ENCODE data around the gene AKR1C4. TPM values are rescaled to one million over a fixed set of nuclear protein-coding genes. Genes with fewer than 3 reads are reported as not detected.

Gene AKR1C4
- total RNA-seq, 1 experiment from 2014 or later = not detected

DNA sequence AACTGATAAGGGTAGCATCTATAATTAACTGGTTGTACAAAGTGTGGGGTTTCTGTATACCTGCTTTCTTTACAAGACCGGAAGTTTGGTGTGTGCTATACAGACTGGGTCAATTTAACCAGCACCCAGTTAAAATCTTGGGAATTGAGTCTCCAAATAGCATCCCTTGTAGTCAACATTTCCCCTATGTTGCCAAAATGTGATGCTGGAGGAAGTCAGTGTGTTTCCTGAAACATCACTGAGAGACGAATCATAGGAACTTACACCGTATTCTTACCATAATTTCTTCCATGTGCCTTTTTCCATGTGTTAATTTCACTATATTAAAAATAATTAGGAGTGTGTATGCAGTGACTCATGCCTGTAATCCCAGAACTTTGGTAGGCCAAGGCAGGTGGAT is 1.7 kb downstream of the AKR1C4 start:
- Histone ChIP-seq H3K9ac (ENCODE audit: extremely low read depth, insufficient read length, low read length) (no peak overlapping the region), H3K79me2 (ENCODE audit: insufficient read depth, low read length) (no peaks in the 10 kb centered on the region), H3K4ac (ENCODE audit: low read depth, low read length) (no peak overlapping the region), H2BK120ac (ENCODE audit: low read depth, low read length, poor library complexity, severe bottlenecking) (no peak overlapping the region), H3K79me1 (ENCODE audit: insufficient read depth, low read depth, low read length, poor library complexity, severe bottlenecking) (no peaks in the 10 kb centered on the region), H3K56ac (ENCODE audit: insufficient read length, low read depth, low read length) (no peak overlapping the region), H3T11ph (ENCODE audit: low read length) (no peak overlapping the region), H3K27ac (ENCODE audit: insufficient read length, low read depth, low read length) (no peak overlapping the region), H2BK20ac (ENCODE audit: low read depth, low read length, poor library complexity, severe bottlenecking) (no peak overlapping the region), H3K23me2 (ENCODE audit: insufficient read length, low read depth, low read length, poor library complexity, severe bottlenecking) (no peaks in the 10 kb centered on the region), H2BK12ac (ENCODE audit: insufficient read length, low read depth, low read length) (no peak overlapping the region), H2AFZ (ENCODE audit: low read length) (no peak overlapping the region), H2AK5ac (ENCODE audit: insufficient read length, low read length) (no peak overlapping the region), H3K9me3 (ENCODE audit: control insufficient read depth, low read depth, low read length) (no peaks in the 10 kb centered on the region), H4K20me1 (ENCODE audit: control insufficient read depth, insufficient read depth, insufficient read length) (no peaks in the 10 kb centered on the region), H3K18ac (ENCODE audit: insufficient read length, low read depth, low read length) (no peak overlapping the region), H3K23ac (ENCODE audit: insufficient read length, low read depth, low read length) (no peak overlapping the region), H2BK15ac (ENCODE audit: low read depth, low read length) (no peak overlapping the region), H3K14ac (ENCODE audit: insufficient read depth, low read length) (no peak overlapping the region), H3K27me3 (ENCODE audit: insufficient read depth, low read length) (no peaks in the 10 kb centered on the region), H3K4me2 (ENCODE audit: insufficient read depth, insufficient read length, low read length) (no peak overlapping the region), H4K8ac (replicated peaks; ENCODE audit: insufficient read length, low read depth, low read length) (no peak overlapping the region), H4K5ac (ENCODE audit: insufficient read length, low read depth, low read length) (no peak overlapping the region), H3K4me1 (ENCODE audit: insufficient read depth, low read length) (no peaks in the 10 kb centered on the region), H2BK5ac (ENCODE audit: insufficient read length, low read length) (no peak overlapping the region), H4K91ac (ENCODE audit: insufficient read length, low read depth, low read length) (no peak overlapping the region)
- DNase-seq = no peak
- Mint-ChIP-seq H3K27me3 (ENCODE audit: low read depth) (no peaks in the 10 kb centered on the region), H3K36me3 (ENCODE audit: insufficient read depth in 1 of 3, low read depth in 3 of 3) (no peaks in the 10 kb centered on the region), H3K9me3 (peaks cover 19 to 64% of the 10 kb centered on the region in 2 experiments), H3K4me3 (no peak overlapping the region), H3K4me1 (no peaks in the 10 kb centered on the region), H3K27ac (no peak overlapping the region)
- TF ChIP-seq, protein P1, sequence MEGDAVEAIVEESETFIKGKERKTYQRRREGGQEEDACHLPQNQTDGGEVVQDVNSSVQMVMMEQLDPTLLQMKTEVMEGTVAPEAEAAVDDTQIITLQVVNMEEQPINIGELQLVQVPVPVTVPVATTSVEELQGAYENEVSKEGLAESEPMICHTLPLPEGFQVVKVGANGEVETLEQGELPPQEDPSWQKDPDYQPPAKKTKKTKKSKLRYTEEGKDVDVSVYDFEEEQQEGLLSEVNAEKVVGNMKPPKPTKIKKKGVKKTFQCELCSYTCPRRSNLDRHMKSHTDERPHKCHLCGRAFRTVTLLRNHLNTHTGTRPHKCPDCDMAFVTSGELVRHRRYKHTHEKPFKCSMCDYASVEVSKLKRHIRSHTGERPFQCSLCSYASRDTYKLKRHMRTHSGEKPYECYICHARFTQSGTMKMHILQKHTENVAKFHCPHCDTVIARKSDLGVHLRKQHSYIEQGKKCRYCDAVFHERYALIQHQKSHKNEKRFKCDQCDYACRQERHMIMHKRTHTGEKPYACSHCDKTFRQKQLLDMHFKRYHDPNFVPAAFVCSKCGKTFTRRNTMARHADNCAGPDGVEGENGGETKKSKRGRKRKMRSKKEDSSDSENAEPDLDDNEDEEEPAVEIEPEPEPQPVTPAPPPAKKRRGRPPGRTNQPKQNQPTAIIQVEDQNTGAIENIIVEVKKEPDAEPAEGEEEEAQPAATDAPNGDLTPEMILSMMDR (conservative IDR thresholded peaks at IDR 0.05) = no peak
- WGBS (ENCODE audit: extremely low coverage, insufficient read length, low lambda C conversion rate) = no CpG with 5 or more reads among the region's 3 CpGs

All from H9 (cell line).